GM13976 (cell line): ENCODE measurements around the gene SHD.
A peak's percentile ranks its signal among the peaks of the same experiment; 100 is the strongest.

Source experiments
- DNase-seq: peaks from one replicate; pipeline ENCODE4 v3.0.0; 2012; ENCODE audit warnings: low spot score
- in situ Hi-C: fragments of 300-500 bp; cut with MboI; formaldehyde crosslinking; loops from one replicate; pipeline ENCODE4 v1.12.0; 2022; ENCODE audit warnings: low sequenced_read_pairs, mixed read lengths, inconsistent platforms; ENCODE audit not compliant: unreplicated experiment
- TF ChIP-seq, protein P1 (sequence below): IDR thresholded peaks from 2 replicates; pipeline ENCODE4 v1.5.1; 2012; ENCODE audit warnings: borderline replicate concordance, mild to moderate bottlenecking; ENCODE audit not compliant: insufficient read depth; ENCODE audit errors: extremely low read depth, missing control alignments, control extremely low read depth

SHD gene

DNA sequence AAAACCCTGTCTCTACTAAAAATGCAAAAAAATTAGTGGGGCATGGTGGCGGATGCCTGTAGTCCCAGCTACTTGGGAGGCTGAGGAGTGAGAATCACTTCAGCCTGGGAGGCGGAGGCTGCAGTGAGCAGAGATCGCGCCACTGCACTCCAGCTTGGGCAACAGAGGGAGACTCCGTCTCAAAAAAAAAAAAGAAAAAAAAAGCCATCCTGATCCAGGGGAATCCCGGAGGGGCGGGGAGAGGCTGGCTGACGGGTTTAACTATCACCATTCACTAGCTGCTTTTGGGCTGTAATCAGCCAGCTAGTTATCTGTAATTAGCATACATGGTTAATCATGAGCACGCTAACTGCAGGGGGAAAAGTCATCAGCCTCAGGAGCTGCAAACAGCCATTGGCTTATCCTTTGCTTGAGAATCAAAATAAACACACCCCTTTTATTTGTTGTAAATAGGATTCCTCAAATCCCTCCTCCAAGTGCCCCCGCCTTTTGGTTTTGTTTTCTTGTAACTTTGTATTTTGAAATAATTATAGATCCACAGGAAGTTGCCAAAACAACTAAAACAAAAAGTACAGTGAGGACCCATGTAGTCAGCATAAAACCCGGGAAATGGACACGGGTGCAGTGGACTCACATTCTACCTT, 34.9 kb downstream of the SHD start:
- DNase-seq = no peak
- in situ Hi-C loops = no loop called here
- TF ChIP-seq, protein P1, sequence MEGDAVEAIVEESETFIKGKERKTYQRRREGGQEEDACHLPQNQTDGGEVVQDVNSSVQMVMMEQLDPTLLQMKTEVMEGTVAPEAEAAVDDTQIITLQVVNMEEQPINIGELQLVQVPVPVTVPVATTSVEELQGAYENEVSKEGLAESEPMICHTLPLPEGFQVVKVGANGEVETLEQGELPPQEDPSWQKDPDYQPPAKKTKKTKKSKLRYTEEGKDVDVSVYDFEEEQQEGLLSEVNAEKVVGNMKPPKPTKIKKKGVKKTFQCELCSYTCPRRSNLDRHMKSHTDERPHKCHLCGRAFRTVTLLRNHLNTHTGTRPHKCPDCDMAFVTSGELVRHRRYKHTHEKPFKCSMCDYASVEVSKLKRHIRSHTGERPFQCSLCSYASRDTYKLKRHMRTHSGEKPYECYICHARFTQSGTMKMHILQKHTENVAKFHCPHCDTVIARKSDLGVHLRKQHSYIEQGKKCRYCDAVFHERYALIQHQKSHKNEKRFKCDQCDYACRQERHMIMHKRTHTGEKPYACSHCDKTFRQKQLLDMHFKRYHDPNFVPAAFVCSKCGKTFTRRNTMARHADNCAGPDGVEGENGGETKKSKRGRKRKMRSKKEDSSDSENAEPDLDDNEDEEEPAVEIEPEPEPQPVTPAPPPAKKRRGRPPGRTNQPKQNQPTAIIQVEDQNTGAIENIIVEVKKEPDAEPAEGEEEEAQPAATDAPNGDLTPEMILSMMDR = no peak

DNA sequence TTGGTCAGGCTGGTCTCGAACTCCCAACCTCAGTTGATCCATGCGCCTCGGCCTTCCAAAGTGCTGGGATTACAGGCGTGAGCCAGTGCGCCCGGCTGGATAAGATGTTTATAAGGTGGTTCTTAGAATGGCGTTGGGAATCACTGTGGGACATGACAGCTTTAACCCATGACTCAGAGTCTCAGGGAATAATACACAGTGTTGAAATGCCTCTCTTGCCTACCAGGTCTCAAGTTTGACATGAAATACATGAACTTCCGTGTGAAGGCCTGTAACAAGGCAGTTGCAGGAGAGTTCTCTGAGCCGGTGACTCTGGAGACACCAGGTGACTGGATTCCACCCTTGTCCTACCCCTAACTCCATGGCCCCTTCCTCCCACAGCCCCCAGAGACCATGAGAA, 37.9 kb downstream of the SHD start:
- TF ChIP-seq, protein P1 = no peak
- no peak for DNase-seq
- in situ Hi-C loops = no loop called here

DNA sequence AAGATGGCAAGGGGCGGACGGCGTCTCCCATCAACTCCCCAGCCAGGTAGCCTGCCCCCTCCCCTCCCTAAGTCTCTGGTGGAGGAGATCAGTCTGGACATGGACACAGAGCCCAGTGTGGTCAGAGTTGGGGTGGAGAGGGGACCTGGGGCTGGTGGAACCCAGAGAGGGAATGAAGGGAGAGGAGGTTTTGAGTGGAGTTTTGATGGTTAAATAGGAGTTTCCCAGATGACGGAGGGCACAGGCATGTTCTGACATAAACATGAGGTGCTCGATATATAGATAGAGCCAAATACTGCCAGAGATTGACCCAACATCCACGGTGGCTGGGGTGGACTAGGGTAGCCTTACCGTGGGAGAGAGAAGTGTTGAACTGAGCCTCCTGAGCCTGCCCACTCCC, 39.4 kb downstream of the SHD start:
- DNase-seq = no peak
- in situ Hi-C loops = no loop called here
- TF ChIP-seq, protein P1 = no peak

DNA sequence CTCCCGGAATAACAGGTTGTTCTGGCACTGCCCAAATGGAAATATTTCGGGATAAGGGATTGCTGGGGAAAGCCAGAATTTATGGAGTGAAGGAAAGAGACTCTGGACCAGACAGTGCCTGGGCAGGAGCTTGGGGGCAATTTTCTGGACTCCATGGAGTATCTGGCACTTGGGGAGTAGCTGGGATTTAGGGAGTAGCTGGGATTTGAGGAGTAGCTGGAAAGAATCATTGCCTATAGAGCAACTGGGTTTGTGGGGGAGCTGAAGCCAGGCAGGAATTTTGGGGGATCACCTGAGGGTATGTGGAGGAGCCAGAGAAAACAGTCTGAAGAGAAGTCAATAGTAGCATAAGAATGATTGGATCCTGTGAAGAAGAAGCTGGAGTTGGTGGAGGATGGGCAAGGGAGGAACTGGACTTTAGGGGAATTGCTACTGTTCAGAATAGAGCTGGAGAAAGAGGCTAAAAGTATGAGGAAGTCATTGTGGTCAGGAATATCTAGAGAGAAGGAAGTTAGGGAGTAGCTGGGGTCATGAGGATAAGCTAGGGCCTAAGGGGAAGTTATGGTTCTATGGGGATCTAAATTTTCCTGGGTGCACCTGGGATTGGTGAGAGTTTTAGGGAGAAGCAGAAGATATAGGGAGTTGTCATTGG, 40.1 kb downstream of the SHD start:
- in situ Hi-C loops = no loop called here
- DNase-seq = no peak

DNA sequence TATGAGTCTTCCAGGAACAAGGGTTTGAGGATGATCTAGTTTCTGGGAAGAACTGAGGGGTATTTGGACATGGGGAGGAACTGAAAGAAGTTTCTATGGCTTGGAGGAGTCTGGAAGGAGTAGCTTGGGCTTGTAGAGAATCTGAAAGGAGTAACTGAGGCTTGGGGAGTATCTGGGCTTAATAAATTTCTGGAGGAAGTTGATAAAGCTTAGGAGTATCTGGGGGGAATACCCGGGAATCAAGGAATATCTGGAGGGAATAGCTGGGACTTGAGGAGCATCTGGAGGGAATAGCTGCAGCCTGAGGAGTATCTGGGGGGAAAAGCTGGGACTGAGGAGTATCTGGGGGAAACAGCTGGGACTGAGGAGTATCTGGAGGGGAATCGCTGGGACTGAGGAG, 41.4 kb downstream of the SHD start:
- DNase-seq = no peak
- in situ Hi-C loops = no loop called here
- TF ChIP-seq, protein P1 = no peak

More for the DNA sequence above, 40.1 kb downstream of the SHD start:
- TF ChIP-seq, protein P1 = no peak

DNA sequence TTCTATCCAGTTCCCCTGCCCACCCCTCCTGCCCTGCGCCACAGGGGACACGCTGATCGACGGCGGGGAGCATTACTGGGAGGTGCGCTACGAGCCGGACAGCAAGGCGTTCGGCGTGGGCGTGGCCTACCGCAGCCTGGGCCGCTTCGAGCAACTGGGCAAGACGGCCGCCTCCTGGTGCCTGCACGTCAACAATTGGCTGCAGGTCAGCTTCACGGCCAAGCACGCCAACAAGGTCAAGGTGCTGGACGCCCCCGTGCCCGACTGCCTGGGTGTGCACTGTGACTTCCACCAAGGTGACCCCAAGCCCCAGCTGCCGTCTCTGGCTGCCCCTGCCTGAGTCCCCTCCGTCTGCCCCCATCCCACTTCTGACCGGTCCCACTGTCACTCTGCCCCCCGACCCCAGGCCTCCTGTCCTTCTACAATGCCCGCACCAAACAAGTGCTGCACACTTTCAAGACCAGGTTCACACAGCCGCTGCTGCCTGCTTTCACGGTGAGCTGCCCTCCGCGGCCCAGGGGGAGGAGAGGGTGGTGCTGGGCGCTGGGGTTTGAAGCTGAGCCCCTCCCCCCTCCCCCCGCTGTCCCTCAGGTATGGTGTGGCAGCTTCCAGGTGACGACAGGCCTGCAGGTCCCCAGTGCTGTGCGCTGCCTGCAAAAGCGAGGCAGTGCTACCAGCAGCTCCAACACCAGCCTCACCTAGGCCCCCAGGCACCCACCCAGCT, 44.0 kb downstream of the SHD start:
- in situ Hi-C loops = no loop called here
- TF ChIP-seq, protein P1 = no peak
- peak; percentile 9 for DNase-seq
